ENCODE data around the gene ERC2. TPM values are rescaled to one million over a fixed set of nuclear protein-coding genes. Genes with fewer than 3 reads are reported as not detected.

The ERC2 gene
- total and polyA plus RNA-seq, 2 donors (not counting 1 experiment from before 2014, with no cell fraction given): 0.14 to 0.17 TPM

DNA sequence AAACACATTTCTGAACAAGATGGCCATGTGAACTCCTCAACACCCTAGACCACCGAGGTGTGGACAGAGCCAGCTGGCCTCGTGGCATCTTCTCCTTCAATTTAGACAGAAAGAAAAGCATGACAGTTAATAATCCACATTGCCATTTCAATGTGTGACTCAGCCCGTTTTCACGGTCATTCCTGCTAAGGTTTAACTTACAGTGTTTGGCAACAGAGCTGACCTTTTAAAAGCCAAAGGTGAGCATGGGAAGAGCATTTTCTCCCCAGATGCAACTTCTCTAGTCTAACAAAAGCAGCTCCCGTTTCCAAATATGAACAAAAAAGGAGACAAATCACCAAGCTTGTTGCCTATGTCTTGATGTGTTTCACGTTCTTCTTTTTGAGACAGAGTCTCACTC is 563.6 kb downstream of the ERC2 start:
- Histone ChIP-seq H3K27ac (ENCODE audit: insufficient read depth, low read length) (no peak overlapping the region), H3K79me2 (ENCODE audit: control insufficient read depth, insufficient read depth, low read length) (no peaks in the 10 kb centered on the region), H3K4me1 (ENCODE audit: control insufficient read depth, extremely low read depth, insufficient read depth, low read length) (no peaks in the 10 kb centered on the region)

GRCh38 chr3:55903680-55904079 is 564.6 kb downstream of the ERC2 start:
- Histone ChIP-seq H2AFZ (ENCODE audit: low read length) (no peak overlapping the region), H3K9ac (ENCODE audit: insufficient read depth, low read length) (no peak overlapping the region), H3K4me2 (ENCODE audit: extremely low read depth, insufficient read depth, low read length) (no peak overlapping the region), H3K27ac (ENCODE audit: insufficient read depth, low read length) (no peak overlapping the region), H4K20me1 (ENCODE audit: control insufficient read depth, extremely low read depth, insufficient read depth, low read length) (no peaks in the 10 kb centered on the region), H3K4me3 (replicated peaks in 1 of 4; ENCODE audit: control extremely low read depth in 1 of 4, insufficient read depth in 1 of 4, low read depth in 3 of 4, low read length in 4 of 4) (no peak overlapping the region), H3K79me2 (ENCODE audit: control insufficient read depth, insufficient read depth, low read length) (no peaks in the 10 kb centered on the region), H3K4me1 (ENCODE audit: control insufficient read depth, extremely low read depth, insufficient read depth, low read length) (no peaks in the 10 kb centered on the region), H3K9me3 (ENCODE audit: control insufficient read depth, insufficient read depth, low read depth, low read length) (no peaks in the 10 kb centered on the region), H3K36me3 (ENCODE audit: control insufficient read depth, insufficient read depth, low read length) (no peaks in the 10 kb centered on the region), H3K27me3 (ENCODE audit: control insufficient read depth, insufficient read depth, low read length) (peaks cover 8% of the 10 kb centered on the region)
- DNase-seq (ENCODE audit: low read depth in 2 of 2): no peak
- TF ChIP-seq EZH2 (IDR thresholded peaks at IDR 0.05; ENCODE audit: low read length, missing control alignments): no peak
- TF ChIP-seq, protein P1, sequence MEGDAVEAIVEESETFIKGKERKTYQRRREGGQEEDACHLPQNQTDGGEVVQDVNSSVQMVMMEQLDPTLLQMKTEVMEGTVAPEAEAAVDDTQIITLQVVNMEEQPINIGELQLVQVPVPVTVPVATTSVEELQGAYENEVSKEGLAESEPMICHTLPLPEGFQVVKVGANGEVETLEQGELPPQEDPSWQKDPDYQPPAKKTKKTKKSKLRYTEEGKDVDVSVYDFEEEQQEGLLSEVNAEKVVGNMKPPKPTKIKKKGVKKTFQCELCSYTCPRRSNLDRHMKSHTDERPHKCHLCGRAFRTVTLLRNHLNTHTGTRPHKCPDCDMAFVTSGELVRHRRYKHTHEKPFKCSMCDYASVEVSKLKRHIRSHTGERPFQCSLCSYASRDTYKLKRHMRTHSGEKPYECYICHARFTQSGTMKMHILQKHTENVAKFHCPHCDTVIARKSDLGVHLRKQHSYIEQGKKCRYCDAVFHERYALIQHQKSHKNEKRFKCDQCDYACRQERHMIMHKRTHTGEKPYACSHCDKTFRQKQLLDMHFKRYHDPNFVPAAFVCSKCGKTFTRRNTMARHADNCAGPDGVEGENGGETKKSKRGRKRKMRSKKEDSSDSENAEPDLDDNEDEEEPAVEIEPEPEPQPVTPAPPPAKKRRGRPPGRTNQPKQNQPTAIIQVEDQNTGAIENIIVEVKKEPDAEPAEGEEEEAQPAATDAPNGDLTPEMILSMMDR (conservative IDR thresholded peaks at IDR 0.05 in 1 of 2, IDR thresholded peaks at IDR 0.05 in 1 of 2; ENCODE audit: low read depth in 1 of 2, low read length in 2 of 2): no peak

More for the DNA sequence above, 563.6 kb downstream of the ERC2 start:
- Histone ChIP-seq H3K4me2 (ENCODE audit: extremely low read depth, insufficient read depth, low read length) (no peak overlapping the region), H3K9ac (ENCODE audit: insufficient read depth, low read length) (no peak overlapping the region), H3K4me3 (replicated peaks in 1 of 4; ENCODE audit: control extremely low read depth in 1 of 4, insufficient read depth in 1 of 4, low read depth in 3 of 4, low read length in 4 of 4) (no peak overlapping the region), H2AFZ (ENCODE audit: low read length) (no peak overlapping the region), H3K9me3 (ENCODE audit: control insufficient read depth, insufficient read depth, low read depth, low read length) (no peaks in the 10 kb centered on the region), H3K36me3 (ENCODE audit: control insufficient read depth, insufficient read depth, low read length) (no peaks in the 10 kb centered on the region), H4K20me1 (ENCODE audit: control insufficient read depth, extremely low read depth, insufficient read depth, low read length) (no peaks in the 10 kb centered on the region), H3K27me3 (ENCODE audit: control insufficient read depth, insufficient read depth, low read length) (peaks cover 8% of the 10 kb centered on the region)
- no peak for DNase-seq (ENCODE audit: low read depth in 2 of 2)
- no peak for TF ChIP-seq EZH2 (IDR thresholded peaks at IDR 0.05; ENCODE audit: low read length, missing control alignments)
- TF ChIP-seq, protein P1 (conservative IDR thresholded peaks at IDR 0.05 in 1 of 2, IDR thresholded peaks at IDR 0.05 in 1 of 2; ENCODE audit: low read depth in 1 of 2, low read length in 2 of 2): no peak

DNA sequence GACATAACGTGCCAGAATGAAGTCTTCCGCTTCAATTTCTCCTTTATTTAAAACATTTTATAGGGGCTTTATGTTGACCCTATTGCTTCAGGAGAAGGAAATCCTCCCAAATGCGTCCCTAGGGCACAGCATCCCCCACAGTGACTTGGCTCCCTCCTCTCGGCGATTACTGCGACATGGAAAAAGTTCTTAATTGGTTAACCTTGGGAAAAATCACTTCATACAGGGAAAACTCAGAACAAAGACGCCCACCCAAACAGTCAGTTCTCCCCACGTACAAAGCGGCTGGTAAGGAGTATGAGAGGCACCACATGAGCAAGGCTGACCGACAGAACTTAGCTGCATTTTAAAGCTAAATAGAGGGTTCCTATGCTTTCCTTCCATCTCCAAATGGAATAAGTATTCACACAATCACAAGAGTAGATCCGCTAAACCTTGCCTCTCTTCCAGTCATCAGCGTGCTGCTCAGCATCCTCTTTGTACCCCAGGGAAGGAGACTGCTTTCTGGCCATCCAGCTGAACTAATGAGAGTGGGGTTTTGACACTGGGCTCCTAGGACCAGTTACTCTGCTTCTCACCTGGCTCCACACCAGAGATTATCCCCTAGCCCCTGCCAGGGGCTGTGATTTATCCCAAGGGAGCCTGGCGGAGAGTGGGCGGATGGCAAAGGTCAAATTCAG is 565.9 kb downstream of the ERC2 start:
- no peaks in the 10 kb centered on the region for H3K9me3 ChIP-seq (ENCODE audit: control insufficient read depth, insufficient read depth, low read depth, low read length)
- no peaks in the 10 kb centered on the region for H3K4me1 ChIP-seq (ENCODE audit: control insufficient read depth, extremely low read depth, insufficient read depth, low read length)
- no peak overlapping the region for H3K4me2 ChIP-seq (ENCODE audit: extremely low read depth, insufficient read depth, low read length)
- H3K27ac ChIP-seq (ENCODE audit: insufficient read depth, low read length): no peak overlapping the region
- H3K27me3 ChIP-seq (ENCODE audit: control insufficient read depth, insufficient read depth, low read length): peaks cover 8% of the 10 kb centered on the region
- H3K36me3 ChIP-seq (ENCODE audit: control insufficient read depth, insufficient read depth, low read length): no peaks in the 10 kb centered on the region
- no peak overlapping the region for H3K4me3 ChIP-seq (replicated peaks in 1 of 4; ENCODE audit: control extremely low read depth in 1 of 4, insufficient read depth in 1 of 4, low read depth in 3 of 4, low read length in 4 of 4)
- DNase-seq (ENCODE audit: low read depth in 2 of 2): no peak
- H3K79me2 ChIP-seq (ENCODE audit: control insufficient read depth, insufficient read depth, low read length): no peaks in the 10 kb centered on the region
- H2AFZ ChIP-seq (ENCODE audit: low read length): no peak overlapping the region
- TF ChIP-seq, protein P1 (conservative IDR thresholded peaks at IDR 0.05 in 1 of 2, IDR thresholded peaks at IDR 0.05 in 1 of 2; ENCODE audit: low read depth in 1 of 2, low read length in 2 of 2): no peak
- TF ChIP-seq EZH2 (IDR thresholded peaks at IDR 0.05; ENCODE audit: low read length, missing control alignments): no peak
- H3K9ac ChIP-seq (ENCODE audit: insufficient read depth, low read length): no peak overlapping the region
- H4K20me1 ChIP-seq (ENCODE audit: control insufficient read depth, extremely low read depth, insufficient read depth, low read length): no peaks in the 10 kb centered on the region

Data from fibroblast of lung (primary cell).